Ascending aorta (tissue), 2 donors: ENCODE data around the gene PTPRC. TPM values are rescaled to one million over a fixed set of nuclear protein-coding genes. Genes with fewer than 3 reads are reported as not detected.

Experiments used
- DNase-seq, 2 donors: peaks; one replicate each; pipeline ENCODE4 v3.0.0-alpha.2; 2019; ENCODE audit warnings: low spot score in 2 of 2
- H3K27ac ChIP-seq, 2 donors: fragments of 200-600 bp; sonication (generic); one replicate each; pipeline ENCODE4 v1.5.1; 2016 to 2017; ENCODE audit warnings: mild to moderate bottlenecking in 1 of 2
- H3K27me3 ChIP-seq: fragments of 200-600 bp; sonication (generic); one replicate; pipeline ENCODE4 v1.5.1; 2017
- H3K36me3 ChIP-seq, 2 donors: fragments of 200-600 bp; sonication (generic); one replicate each; pipeline ENCODE4 v1.5.1; 2016
- H3K4me1 ChIP-seq, 2 donors: fragments of 200-600 bp; sonication (generic); one replicate each; pipeline ENCODE4 v1.5.1; 2016 to 2017; ENCODE audit warnings: mild to moderate bottlenecking in 1 of 2
- H3K4me3 ChIP-seq, 2 donors: fragments of 200-600 bp; sonication (generic); one replicate each; pipeline ENCODE4 v1.5.1; 2016 to 2017; ENCODE audit warnings: mild to moderate bottlenecking in 1 of 2
- H3K9me3 ChIP-seq, 2 donors: fragments of 200-600 bp; sonication (generic); one replicate each; pipeline ENCODE4 v1.5.1; 2016
- CTCF ChIP-seq, 3 experiments: fragments of 200-600 bp in 2 of 3; fragments of 450-650 bp in 1 of 3; sonication (generic) in 2 of 3; IDR thresholded peaks; one replicate each; pipeline ENCODE4 v1.5.1; 2016 to 2019; ENCODE audit warnings: antibody characterized with exemption in 3 of 3, mild to moderate bottlenecking in 1 of 3, moderate library complexity in 1 of 3
- intact Hi-C: fragments of 100-400 bp; cut with DNase I; formaldehyde crosslinking; loops from one replicate; pipeline ENCODE4 v1.15.1; 2023
- total RNA-seq: library from RNA; depleted of rRNA; stranded (reverse); fragments of >200 nt; gene quantifications from one replicate; pipeline ENCODE4 v1.1.0, GENCODE V29; 2016

Gene PTPRC
- total RNA-seq, 1 donor from 2014 or later = 21.3 TPM

- no peak for TF ChIP-seq CTCF (IDR thresholded peaks at IDR 0.05)
- peak overlapping the region in 1 of 2 donors; percentile 0 for H3K27ac ChIP-seq
- H3K4me1 ChIP-seq = no peaks in the 10 kb centered on the region
- no peaks in the 10 kb centered on the region for H3K9me3 ChIP-seq
- intact Hi-C loops = no loop called here
- peak in 1 of 2 donors; percentile 78 for DNase-seq
- H3K36me3 ChIP-seq = no peaks in the 10 kb centered on the region
- H3K4me3 ChIP-seq = no peak overlapping the region
- H3K27me3 ChIP-seq = no peaks in the 10 kb centered on the region
These were observed 43.3 kb downstream of the PTPRC start for GRCh38 chr1:198681831-198682759.

- Histone ChIP-seq H3K9me3 (no peaks in the 10 kb centered on the region), H3K4me1 (no peaks in the 10 kb centered on the region), H3K27me3 (no peaks in the 10 kb centered on the region), H3K27ac (no peak overlapping the region), H3K36me3 (no peaks in the 10 kb centered on the region), H3K4me3 (no peak overlapping the region)
- no peak for TF ChIP-seq CTCF (IDR thresholded peaks at IDR 0.05)
- intact Hi-C loops = no loop called here
- no peak for DNase-seq
These were observed 44.0 kb downstream of the PTPRC start for GRCh38 chr1:198682850-198683249.

- no peak for TF ChIP-seq CTCF (IDR thresholded peaks at IDR 0.05)
- H3K9me3 ChIP-seq = no peaks in the 10 kb centered on the region
- no peak overlapping the region for H3K27ac ChIP-seq
- DNase-seq = no peak
- H3K27me3 ChIP-seq = no peaks in the 10 kb centered on the region
- intact Hi-C loops = no loop called here
- H3K4me1 ChIP-seq = no peaks in the 10 kb centered on the region
- no peaks in the 10 kb centered on the region for H3K36me3 ChIP-seq
- H3K4me3 ChIP-seq = no peak overlapping the region
These were observed 44.6 kb downstream of the PTPRC start for GRCh38 chr1:198683449-198683848.

- DNase-seq = no peak
- H3K4me3 ChIP-seq = no peak overlapping the region
- H3K36me3 ChIP-seq = no peaks in the 10 kb centered on the region
- H3K4me1 ChIP-seq = no peaks in the 10 kb centered on the region
- intact Hi-C loops = no loop called here
- no peaks in the 10 kb centered on the region for H3K9me3 ChIP-seq
- TF ChIP-seq CTCF (IDR thresholded peaks at IDR 0.05) = peak in 1 of 3 experiments; percentile 12
- no peaks in the 10 kb centered on the region for H3K27me3 ChIP-seq
- H3K27ac ChIP-seq = no peak overlapping the region
These were observed 47.4 kb downstream of the PTPRC start for GRCh38 chr1:198686069-198686728.

GRCh38 chr1:198687429-198687828 lies 48.6 kb downstream of the PTPRC start:
- H3K27ac ChIP-seq = no peak overlapping the region
- no peak for DNase-seq
- no peaks in the 10 kb centered on the region for H3K27me3 ChIP-seq
- no peaks in the 10 kb centered on the region for H3K9me3 ChIP-seq
- H3K4me1 ChIP-seq = no peaks in the 10 kb centered on the region
- H3K36me3 ChIP-seq = no peaks in the 10 kb centered on the region
- no peak for TF ChIP-seq CTCF (IDR thresholded peaks at IDR 0.05)
- H3K4me3 ChIP-seq = no peak overlapping the region
- intact Hi-C loops = no loop called here
